ENCODE results near the gene UNC79. TPM values are rescaled to one million over a fixed set of nuclear protein-coding genes. Genes with fewer than 3 reads are reported as not detected.

The UNC79 gene
- total and polyA plus RNA-seq, 2 donors from 2014 or later, result 0.56 to 0.79 TPM

- H3K4me3 ChIP-seq (ENCODE audit: low read length in 3 of 3), result no peak overlapping the region
- no peaks in the 10 kb centered on the region for H3K27me3 ChIP-seq (ENCODE audit: control insufficient read depth, insufficient read depth, low read length)
- intact Hi-C loops (cut with DNase I), result no loop called here
- no peak for TF ChIP-seq CTCF (IDR thresholded peaks at IDR 0.05; ENCODE audit: borderline replicate concordance, extremely low read depth, insufficient read depth)
- H3K27ac ChIP-seq (ENCODE audit: low read depth in 2 of 2, low read length in 2 of 2), result no peak overlapping the region
- DNase-seq (no peak), FAIRE-seq (no peak)
- no peaks in the 10 kb centered on the region for H3K36me3 ChIP-seq (ENCODE audit: control insufficient read depth in 2 of 3, insufficient read depth in 3 of 3, low read length in 3 of 3)
- no peaks in the 10 kb centered on the region for H3K4me1 ChIP-seq (ENCODE audit: control insufficient read depth in 2 of 3, insufficient read depth in 2 of 3, low read depth in 1 of 3, low read length in 3 of 3)
- H3K9me3 ChIP-seq (ENCODE audit: control insufficient read depth in 2 of 3, insufficient read depth in 1 of 3, low read length in 3 of 3), result no peaks in the 10 kb centered on the region
- H3K9ac ChIP-seq (ENCODE audit: low read length in 3 of 3), result no peak overlapping the region
Observed at GRCh38 chr14:93638790-93639189, 208.1 kb downstream of the UNC79 start.

DNA sequence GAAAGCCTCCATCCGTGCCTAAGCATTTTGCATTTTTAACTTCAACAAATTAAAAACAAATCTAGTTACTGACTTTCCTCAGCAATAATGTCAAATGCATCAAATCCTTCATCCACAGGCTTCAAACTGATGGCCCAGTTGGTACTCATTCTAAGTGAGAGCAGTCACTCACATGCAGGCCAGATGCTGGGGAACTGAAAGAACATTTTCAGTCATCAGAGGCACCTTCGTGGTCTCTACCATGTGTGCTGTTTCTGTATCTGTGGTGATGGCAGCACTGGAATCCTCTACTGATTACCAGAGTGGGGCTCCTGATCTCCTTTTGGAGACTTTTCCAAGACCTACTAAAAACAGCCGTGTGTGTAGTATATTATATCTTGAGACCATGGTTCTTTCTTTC, 212.4 kb downstream of the UNC79 start:
- H3K36me3 ChIP-seq (ENCODE audit: control insufficient read depth in 2 of 3, insufficient read depth in 3 of 3, low read length in 3 of 3), result no peaks in the 10 kb centered on the region
- intact Hi-C loops (cut with DNase I), result no loop called here
- TF ChIP-seq CTCF (IDR thresholded peaks at IDR 0.05; ENCODE audit: borderline replicate concordance, extremely low read depth, insufficient read depth), result no peak
- H3K9me3 ChIP-seq (ENCODE audit: control insufficient read depth in 2 of 3, insufficient read depth in 1 of 3, low read length in 3 of 3), result no peaks in the 10 kb centered on the region
- no peaks in the 10 kb centered on the region for H3K4me1 ChIP-seq (ENCODE audit: control insufficient read depth in 2 of 3, insufficient read depth in 2 of 3, low read depth in 1 of 3, low read length in 3 of 3)
- no peaks in the 10 kb centered on the region for H3K27me3 ChIP-seq (ENCODE audit: control insufficient read depth, insufficient read depth, low read length)
- H3K27ac ChIP-seq (ENCODE audit: low read depth in 2 of 2, low read length in 2 of 2), result no peak overlapping the region
- H3K4me3 ChIP-seq (ENCODE audit: low read length in 3 of 3), result no peak overlapping the region
- DNase-seq (no peak), FAIRE-seq (no peak)
- no peak overlapping the region for H3K9ac ChIP-seq (ENCODE audit: low read length in 3 of 3)

DNA sequence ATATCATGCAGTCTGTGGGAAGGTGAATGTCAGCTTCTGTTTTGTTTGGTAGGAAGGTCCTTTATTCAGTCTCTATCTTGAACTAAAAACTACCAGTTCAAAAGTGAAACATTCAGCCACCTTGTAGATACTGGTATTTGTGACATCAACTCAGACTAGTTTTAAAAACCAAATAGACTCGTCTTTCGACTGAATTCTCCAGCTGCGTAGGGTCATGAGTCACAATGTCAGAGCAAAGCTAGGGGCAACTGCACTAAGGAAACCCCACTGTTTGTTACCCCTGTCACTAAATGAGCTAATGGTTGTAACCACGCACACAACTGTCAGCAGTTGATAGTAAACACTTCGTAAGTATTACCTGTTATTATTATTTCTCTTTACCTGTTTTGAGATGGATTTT, 212.9 kb downstream of the UNC79 start:
- no peaks in the 10 kb centered on the region for H3K27me3 ChIP-seq (ENCODE audit: control insufficient read depth, insufficient read depth, low read length)
- no peaks in the 10 kb centered on the region for H3K4me1 ChIP-seq (ENCODE audit: control insufficient read depth in 2 of 3, insufficient read depth in 2 of 3, low read depth in 1 of 3, low read length in 3 of 3)
- FAIRE-seq (no peak), DNase-seq (no peak)
- H3K4me3 ChIP-seq (ENCODE audit: low read length in 3 of 3), result no peak overlapping the region
- no peaks in the 10 kb centered on the region for H3K9me3 ChIP-seq (ENCODE audit: control insufficient read depth in 2 of 3, insufficient read depth in 1 of 3, low read length in 3 of 3)
- H3K36me3 ChIP-seq (ENCODE audit: control insufficient read depth in 2 of 3, insufficient read depth in 3 of 3, low read length in 3 of 3), result no peaks in the 10 kb centered on the region
- H3K27ac ChIP-seq (ENCODE audit: low read depth in 2 of 2, low read length in 2 of 2), result no peak overlapping the region
- no peak for TF ChIP-seq CTCF (IDR thresholded peaks at IDR 0.05; ENCODE audit: borderline replicate concordance, extremely low read depth, insufficient read depth)
- intact Hi-C loops (cut with DNase I), result no loop called here
- no peak overlapping the region for H3K9ac ChIP-seq (ENCODE audit: low read length in 3 of 3)

GRCh38 chr14:93645200-93645599, 214.5 kb downstream of the UNC79 start:
- no peak for FAIRE-seq
- Histone ChIP-seq H3K9me3 (ENCODE audit: control insufficient read depth in 2 of 3, insufficient read depth in 1 of 3, low read length in 3 of 3) (no peaks in the 10 kb centered on the region), H3K27ac (ENCODE audit: low read depth in 2 of 2, low read length in 2 of 2) (no peak overlapping the region), H3K36me3 (ENCODE audit: control insufficient read depth in 2 of 3, insufficient read depth in 3 of 3, low read length in 3 of 3) (no peaks in the 10 kb centered on the region), H3K27me3 (ENCODE audit: control insufficient read depth, insufficient read depth, low read length) (no peaks in the 10 kb centered on the region), H3K4me3 (ENCODE audit: low read length in 3 of 3) (no peak overlapping the region), H3K9ac (ENCODE audit: low read length in 3 of 3) (no peak overlapping the region), H3K4me1 (ENCODE audit: control insufficient read depth in 2 of 3, insufficient read depth in 2 of 3, low read depth in 1 of 3, low read length in 3 of 3) (no peaks in the 10 kb centered on the region)
- DNase-seq, result no peak
- intact Hi-C loops (cut with DNase I), result no loop called here
- no peak for TF ChIP-seq CTCF (IDR thresholded peaks at IDR 0.05; ENCODE audit: borderline replicate concordance, extremely low read depth, insufficient read depth)
